Adrenal gland (tissue), 12 donors: ENCODE results near the gene MSX2. TPM values are rescaled to one million over a fixed set of nuclear protein-coding genes. Genes with fewer than 3 reads are reported as not detected.

Source experiments
- DNase-seq, 7 donors: peaks; one replicate each; pipeline ENCODE4 v3.0.0-alpha.2; 2019 to 2020
- H3K27ac ChIP-seq, 5 donors: fragments of 200-600 bp; sonication (generic) in 4 of 5; 1 replicate in 3 of 5; 2 replicates in 2 of 5; pipeline versions ENCODE4 v1.5.1 to v1.8.0; 2016 to 2020; ENCODE audit warnings: mild to moderate bottlenecking in 1 of 5
- H3K27me3 ChIP-seq: fragments of 200-600 bp; 2 replicates; pipeline ENCODE4 v1.8.0; 2021
- H3K36me3 ChIP-seq, 2 donors: fragments of 200-600 bp; replicated peaks in 1 of 2; 1 replicate in 1 of 2; 2 replicates in 1 of 2; pipeline versions ENCODE4 v1.5.1 to v1.8.0; 2018 to 2022
- H3K4me1 ChIP-seq, 2 donors: fragments of 200-600 bp; replicated peaks in 1 of 2; 1 replicate in 1 of 2; 2 replicates in 1 of 2; pipeline versions ENCODE4 v1.5.1 to v1.8.0; 2018 to 2021
- H3K4me3 ChIP-seq, 4 donors: fragments of 200-600 bp; sonication (generic) in 3 of 4; one replicate each; pipeline ENCODE4 v1.5.1; 2016 to 2018
- H3K9me3 ChIP-seq, 3 donors: fragments of 200-600 bp; sonication (generic) in 1 of 3; replicated peaks in 1 of 3; 1 replicate in 2 of 3; 2 replicates in 1 of 3; pipeline versions ENCODE4 v1.5.1 to v1.8.0; 2016 to 2021
- CTCF ChIP-seq, 6 experiments: fragments of 450-650 bp in 4 of 6; fragments of 200-600 bp in 2 of 6; sonication (generic) in 1 of 6; IDR thresholded peaks; 1 replicate in 5 of 6; 2 replicates in 1 of 6; pipeline versions ENCODE4 v1.5.1 to v1.8.0; 2016 to 2021; ENCODE audit warnings: antibody characterized with exemption in 6 of 6, mild to moderate bottlenecking in 2 of 6, moderate library complexity in 1 of 6
- POLR2A ChIP-seq, 2 donors: fragments of 450-650 bp; IDR thresholded peaks; one replicate each; pipeline ENCODE4 v1.6.1; 2017; ENCODE audit warnings: antibody characterized with exemption in 2 of 2, mild to moderate bottlenecking in 2 of 2, moderate library complexity in 1 of 2
- WGBS, 4 donors: extraction: QIAGEN DNeasy Blood & Tissue Kit in 2 of 4; methylation state at CpG; one replicate each; pipeline versions ENCODE4 v1.1.5 to v1.1.7; 2013 to 2017; 5-methylcytosine and 5-hydroxymethylcytosine counted together
- intact Hi-C, 2 donors: fragments of 100-400 bp; cut with DNase I; formaldehyde crosslinking; loops; one replicate each; pipeline versions ENCODE4 v1.14.1 to v1.15.0; 2022 to 2023
- polyA plus RNA-seq, 3 donors: library from polyadenylated mRNA; stranded (reverse); fragments of 200-250 nt in 2 of 3; fragments of 350-450 nt in 1 of 3; fragmentation: Illumina TruSeq in 1 of 3; extraction: RNeasy Lipid Tissue Mini Kit (QIAGEN cat#74804) in 1 of 3; gene quantifications; one replicate each; pipeline ENCODE4 v1.2.3, GENCODE V29; 2013 to 2014
- total RNA-seq, 9 donors: library from RNA; depleted of rRNA in 4 of 9; stranded (reverse); fragments of >200 nt in 4 of 9; fragments of 120-200 nt in 1 of 9; fragmentation: NEBNext Ultra II Directional in 1 of 9; extraction: Animal tissue kit (Norgen Biotek cat#: 25700) in 1 of 9; gene quantifications; one replicate each; pipeline versions ENCODE4 v1.1.0 to v1.2.4, GENCODE V29; 2013 to 2023
- donor health status: healthy with polysubstance abuse.
- donor health status: Bipolar disorder and iron deficiency.
- donor health status: DM: yes; HTN: yes; CAD: no.
- donor health status: DM: no; HTN: no; CAD: no.
- donor health status: DM: no; HTN: no; CAD: no.
- donor health status: DM: yes; HTN: yes; CAD: no.

Gene MSX2
- total and polyA plus RNA-seq, 12 donors = 0.24 to 1.3 (median 0.58) TPM; not detected in 1

GRCh38 chr5:174750711-174751110 lies 26.3 kb downstream of the MSX2 start:
- intact Hi-C loops = no loop called here
- TF ChIP-seq CTCF (IDR thresholded peaks at IDR 0.05) = no peak
- TF ChIP-seq POLR2A (IDR thresholded peaks at IDR 0.05) = no peak
- H3K4me3 ChIP-seq = no peak overlapping the region
- WGBS, 4 donors = 3 to 8% (median 6%) methylated on average over 3 of the region's 3 CpGs
- H3K27me3 ChIP-seq = peaks cover 42% of the 10 kb centered on the region
- peaks cover 0 to 5% of the 10 kb centered on the region in 2 donors for H3K4me1 ChIP-seq
- no peaks in the 10 kb centered on the region for H3K36me3 ChIP-seq
- no peak overlapping the region for H3K27ac ChIP-seq
- no peak for DNase-seq
- no peaks in the 10 kb centered on the region for H3K9me3 ChIP-seq

- WGBS, 4 donors = 1 to 5% (median 2%) methylated on average over 32 to 89 of the region's 89 CpGs
- Histone ChIP-seq H3K4me3 (peak overlapping the region in 1 of 4 donors; percentile 26), H3K27me3 (peaks cover 44% of the 10 kb centered on the region), H3K9me3 (no peaks in the 10 kb centered on the region), H3K27ac (no peak overlapping the region), H3K36me3 (no peaks in the 10 kb centered on the region), H3K4me1 (peaks cover 0 to 5% of the 10 kb centered on the region in 2 donors)
- TF ChIP-seq CTCF (IDR thresholded peaks at IDR 0.05) (no peak), POLR2A (IDR thresholded peaks at IDR 0.05) (no peak)
- DNase-seq = no peak
- intact Hi-C loops = no loop called here
Observed at GRCh38 chr5:174751154-174752000, 27.0 kb downstream of the MSX2 start.

- WGBS, 4 donors = 86 to 93% (median 90%) methylated on average over 5 of the region's 5 CpGs
- Histone ChIP-seq H3K27me3 (peaks cover 44% of the 10 kb centered on the region), H3K4me3 (no peak overlapping the region), H3K4me1 (peaks cover 0 to 5% of the 10 kb centered on the region in 2 donors), H3K36me3 (no peaks in the 10 kb centered on the region), H3K9me3 (no peaks in the 10 kb centered on the region), H3K27ac (no peak overlapping the region)
- no peak for DNase-seq
- intact Hi-C loops = no loop called here
- TF ChIP-seq CTCF (IDR thresholded peaks at IDR 0.05) = no peak
- TF ChIP-seq POLR2A (IDR thresholded peaks at IDR 0.05) = no peak
Observed at GRCh38 chr5:174752121-174752520, 27.7 kb downstream of the MSX2 start.

GRCh38 chr5:174755106-174755505 lies 30.7 kb downstream of the MSX2 start:
- H3K4me3 ChIP-seq = no peak overlapping the region
- H3K36me3 ChIP-seq = no peaks in the 10 kb centered on the region
- no peak overlapping the region for H3K27ac ChIP-seq
- DNase-seq = no peak
- WGBS, 4 donors = 44 to 58% (median 55%) methylated on average over 2 of the region's 2 CpGs
- intact Hi-C loops = no loop called here
- no peaks in the 10 kb centered on the region for H3K9me3 ChIP-seq
- peak in 1 of 6 experiments; percentile 21 for TF ChIP-seq CTCF (IDR thresholded peaks at IDR 0.05)
- no peak for TF ChIP-seq POLR2A (IDR thresholded peaks at IDR 0.05)
- peaks cover 28% of the 10 kb centered on the region for H3K27me3 ChIP-seq
- H3K4me1 ChIP-seq = peaks cover 0 to 5% of the 10 kb centered on the region in 2 donors
